HG03342 (cell line): ENCODE data around the gene PROZ.

Experiments
- ATAC-seq: cut with Tn5 transposase; IDR thresholded peaks from one replicate; pipeline ENCODE4 v1.9.1; 2021; ENCODE audit warnings: mild to moderate bottlenecking, moderate library complexity; ENCODE audit not compliant: unreplicated experiment

Gene PROZ

DNA sequence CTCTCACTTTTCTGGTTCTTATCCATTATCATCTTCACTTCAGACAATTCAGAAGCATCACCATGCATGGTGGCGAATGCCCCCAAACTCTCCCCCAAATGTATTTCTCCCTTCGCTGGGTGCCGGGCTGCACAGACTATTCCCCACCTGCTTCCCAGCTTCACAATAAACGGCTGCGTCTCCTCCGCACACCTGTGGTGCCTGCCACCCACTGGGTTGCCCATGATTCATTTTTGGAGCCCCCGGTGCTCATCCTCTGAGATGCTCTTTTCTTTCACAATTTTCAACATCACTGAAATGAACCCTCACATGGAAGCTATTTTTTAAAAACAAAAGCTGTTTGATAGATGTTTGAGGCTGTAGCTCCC is 38.6 kb upstream of the PROZ start:
- no peak for ATAC-seq

DNA sequence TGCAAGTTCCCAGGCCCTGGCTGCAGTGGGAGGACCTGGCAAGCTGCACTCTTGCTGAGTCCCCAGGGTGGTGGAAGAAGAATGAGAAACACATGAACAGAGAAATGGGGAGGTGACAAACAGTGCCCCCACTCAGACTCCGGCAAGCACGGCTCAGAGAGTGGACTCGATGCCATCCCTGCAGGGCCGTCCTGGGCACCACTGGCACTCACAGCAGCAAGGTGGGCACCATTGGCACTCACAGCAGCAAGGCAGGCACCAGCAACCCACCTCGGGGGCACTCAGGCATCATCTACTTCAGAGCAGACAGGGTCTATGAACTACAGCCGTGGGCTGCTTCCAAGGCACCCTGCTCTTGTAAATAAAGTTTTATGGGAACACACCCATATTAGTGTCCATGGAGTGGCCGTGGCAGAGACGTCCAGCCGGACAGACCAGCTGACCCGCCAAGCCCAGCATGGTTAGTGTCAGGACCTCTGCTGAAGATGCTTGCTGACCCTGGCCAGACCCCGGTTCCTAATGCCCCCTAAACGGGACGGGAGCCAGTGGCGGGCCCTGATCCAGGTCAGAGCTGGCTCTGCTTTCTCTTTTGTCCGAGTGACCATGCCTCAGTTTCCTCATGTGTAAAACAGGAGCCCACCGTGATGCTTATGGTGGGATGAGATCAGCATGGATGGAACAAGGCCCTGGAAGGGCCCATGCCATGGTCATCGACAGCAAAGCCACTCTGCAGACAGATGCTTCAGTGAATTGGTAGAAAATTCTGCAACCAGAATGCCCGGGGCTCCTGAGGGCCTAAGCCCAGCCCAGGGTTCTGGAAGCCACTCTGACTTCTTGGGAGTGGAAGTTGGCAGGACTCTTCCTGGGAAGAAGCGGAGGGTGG is 37.9 kb upstream of the PROZ start:
- no peak for ATAC-seq

GRCh38 chr13:113121183-113121927 is 37.1 kb upstream of the PROZ start:
- no peak for ATAC-seq

GRCh38 chr13:113121928-113122471 is 36.4 kb upstream of the PROZ start:
- ATAC-seq = no peak

DNA sequence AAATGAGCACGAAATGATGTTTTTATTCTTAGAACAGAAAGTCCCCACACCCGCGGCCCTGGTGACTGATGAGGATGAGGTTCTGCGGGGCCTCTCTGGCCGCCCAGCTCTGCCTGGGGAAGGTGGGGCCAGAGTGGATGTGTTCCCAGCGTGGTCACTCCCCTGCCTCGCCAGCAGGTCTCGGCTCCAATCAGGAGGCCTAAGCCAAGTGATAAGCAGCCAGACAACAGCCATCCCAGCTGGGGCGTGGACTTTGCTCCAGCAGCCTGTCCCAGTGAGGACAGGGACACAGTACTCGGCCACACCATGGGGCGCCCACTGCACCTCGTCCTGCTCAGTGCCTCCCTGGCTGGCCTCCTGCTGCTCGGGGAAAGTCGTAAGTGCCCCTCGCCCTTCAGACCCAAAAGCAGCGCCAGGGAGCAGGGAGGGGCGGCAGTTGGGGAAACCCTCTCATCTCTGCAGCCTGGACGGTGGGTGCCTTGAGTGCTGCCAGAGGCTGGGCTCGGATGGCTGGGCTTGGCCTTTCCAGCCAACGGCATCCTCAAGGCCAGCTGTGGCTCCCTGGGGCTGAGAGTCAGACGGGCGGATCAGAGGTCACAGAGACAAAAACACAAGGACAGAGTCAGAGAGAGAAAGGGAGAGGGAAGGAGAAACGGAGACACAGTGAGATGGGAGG is 35.8 kb upstream of the PROZ start, which contains the start of gene F10:
Gene F10, plus strand, starts transcription at position 250 of the 676 bp plus-strand sequence. Its CDS starts 57 bp downstream, at position 307.
- no peak for ATAC-seq

GRCh38 chr13:113123226-113124201 is 34.9 kb upstream of the PROZ start:
- no peak for ATAC-seq

GRCh38 chr13:113124211-113124970 is 34.1 kb upstream of the PROZ start:
- no peak for ATAC-seq

DNA sequence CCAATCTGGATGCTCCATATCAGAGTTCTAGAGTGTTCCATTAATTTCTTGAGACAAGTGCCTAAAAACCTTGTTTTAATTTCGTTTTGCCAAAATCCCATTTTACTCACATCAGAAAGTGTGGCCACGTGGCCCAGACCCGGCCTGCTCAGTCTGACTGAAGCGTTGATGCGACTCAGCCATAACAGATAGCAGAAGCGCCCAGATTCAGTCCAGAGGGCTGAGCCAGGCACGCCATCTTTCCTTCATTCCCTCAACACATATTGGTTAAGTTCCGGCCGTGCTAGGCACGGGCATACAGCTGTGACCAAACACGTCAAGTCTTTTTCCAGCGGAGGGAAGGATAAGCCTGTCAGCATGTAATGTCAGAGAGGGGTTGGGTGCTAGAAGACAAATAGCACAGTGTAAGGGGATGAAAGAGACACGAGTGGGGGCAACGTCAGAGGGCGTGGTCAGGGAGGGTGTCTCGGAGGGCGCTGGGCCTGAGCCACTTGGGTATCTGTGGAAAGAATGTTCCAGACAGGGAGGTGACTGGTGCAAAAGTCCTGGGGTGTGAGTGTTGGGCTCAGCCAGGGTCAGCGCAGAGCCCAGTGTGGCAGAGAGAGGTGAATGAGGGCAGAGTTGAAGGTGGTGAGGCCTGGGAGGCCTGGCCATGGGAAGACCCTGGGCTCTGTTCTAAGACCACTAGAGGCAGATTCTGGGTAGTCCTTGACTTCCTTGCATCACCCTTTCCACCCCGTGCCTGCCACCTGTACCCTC is 32.8 kb upstream of the PROZ start:
- no peak for ATAC-seq

GRCh38 chr13:113126265-113127150 is 31.9 kb upstream of the PROZ start:
- no peak for ATAC-seq

GRCh38 chr13:113129480-113129879 is 29.0 kb upstream of the PROZ start:
- ATAC-seq = no peak

- no peak for ATAC-seq
These were observed 28.3 kb upstream of the PROZ start for GRCh38 chr13:113129921-113130750.

DNA sequence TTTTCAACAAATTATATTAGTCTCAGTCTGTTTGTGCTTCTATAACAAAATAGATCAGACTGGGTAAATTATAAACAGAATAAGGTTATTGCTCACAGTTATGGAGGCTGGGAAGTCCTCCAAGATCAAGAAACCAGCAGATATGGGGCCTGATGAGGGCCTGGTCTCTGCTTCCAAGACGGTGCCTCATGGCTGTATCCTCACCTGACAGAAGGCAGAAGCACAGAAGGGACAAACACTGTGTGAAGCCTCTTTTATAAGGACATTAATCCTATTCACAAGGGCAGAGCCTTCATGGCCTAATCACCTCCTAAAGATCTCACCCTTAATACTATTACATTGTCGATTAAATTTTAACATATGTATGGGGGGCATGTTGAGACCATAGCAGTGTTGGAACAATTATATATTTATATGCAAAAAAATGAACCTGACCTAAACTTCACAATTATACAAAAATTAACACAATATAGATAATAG is 23.1 kb upstream of the PROZ start:
- ATAC-seq = no peak

DNA sequence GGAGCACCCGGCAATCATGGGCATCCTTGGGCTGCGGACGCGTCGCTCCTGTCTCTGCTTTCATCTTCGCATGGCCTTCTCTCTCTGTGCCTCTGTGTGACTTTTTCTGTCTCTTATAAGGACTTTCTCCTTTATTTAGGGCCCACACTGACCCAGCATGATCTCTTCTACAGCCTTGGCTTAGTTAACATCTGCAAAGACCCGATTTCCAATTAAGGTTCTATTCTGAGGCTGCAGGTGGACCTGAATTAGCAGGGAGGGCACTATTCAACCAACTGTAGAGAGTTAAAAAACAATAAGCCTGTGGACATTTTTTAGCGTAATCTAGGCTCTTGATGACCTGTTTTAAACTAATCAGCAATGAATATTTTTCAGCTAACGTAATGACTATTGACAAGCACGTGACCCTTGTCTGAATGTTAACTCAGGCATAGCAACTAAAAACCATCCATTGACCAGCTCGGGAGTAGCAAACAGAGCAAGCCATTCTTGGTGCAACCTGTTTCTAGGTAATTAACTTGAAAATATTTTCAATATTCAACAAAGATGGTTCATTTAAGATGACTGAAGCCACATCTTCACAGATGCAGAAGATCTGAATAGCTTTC is 20.7 kb upstream of the PROZ start:
- no peak for ATAC-seq

GRCh38 chr13:113138792-113139551 is 19.5 kb upstream of the PROZ start:
- no peak for ATAC-seq

DNA sequence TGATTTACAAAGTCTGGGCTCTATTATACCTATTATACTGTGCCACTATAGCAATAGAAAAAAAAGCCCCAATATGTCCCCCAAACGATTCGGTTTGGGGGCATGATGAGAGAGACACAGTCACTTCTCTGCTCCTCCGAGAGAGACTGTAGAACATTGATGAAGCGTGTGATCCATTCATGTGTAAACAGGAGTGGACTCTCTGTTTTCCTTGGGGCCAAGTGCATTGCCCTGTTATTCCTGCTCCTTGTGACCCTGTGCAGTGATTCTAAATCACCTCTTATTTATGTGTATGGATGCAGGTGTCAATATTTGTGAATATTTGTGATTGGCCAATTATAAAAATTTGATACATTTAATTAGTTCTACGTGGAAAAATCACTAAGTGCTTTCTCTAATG is 18.9 kb upstream of the PROZ start:
- ATAC-seq = no peak
